ENCODE results near the gene DPP9. TPM values are rescaled to one million over a fixed set of nuclear protein-coding genes. Genes with fewer than 3 reads are reported as not detected.
A peak's percentile ranks its signal among the peaks of the same experiment; 100 is the strongest.

The DPP9 gene
- total and polyA plus RNA-seq, 2 of the 13 experiments (the other 11 are each of a cell fraction or from before 2014, with no cell fraction given): 8.4 to 25.8 TPM

- POLR2A ChIA-PET: interaction anchor here (0.8 to 3.0 kb wide), 2 partner anchors 11 to 57 kb away, joined by 3 to 9 read pairs; no protein-coding TSS in a partner anchor
- no peaks in the 10 kb centered on the region for H3K79me2 ChIP-seq (ENCODE audit: insufficient read depth, low read length)
- FAIRE-seq: peak; percentile 70
- H3K36me3 ChIP-seq (replicated peaks in 1 of 2; ENCODE audit: control insufficient read depth in 1 of 2, insufficient read depth in 2 of 2, low read length in 2 of 2): no peaks in the 10 kb centered on the region
- in situ Hi-C loops (cut with HindIII; ENCODE audit: extremely low pct_ligation_motif_present, low pct_unique_long_range_greater_than_20kb) (no loop called here), intact Hi-C loops (cut with micrococcal nuclease; ENCODE audit: unreplicated experiment) (no loop called here)
- 14% methylated on average over 10 of the region's 14 CpGs for WGBS (ENCODE audit: low lambda C conversion rate)
- BruUV-seq (replicated peaks): no TSS peak
- DNase-seq (ENCODE audit: low spot score): peak; percentile 67
- peak overlapping the region in 1 of 3 experiments; percentile 14; a peak in 2 of 6 replicates for H3K4me3 ChIP-seq (replicated peaks in 1 of 3; ENCODE audit: insufficient read depth in 1 of 3, low read depth in 2 of 3, low read length in 3 of 3)
- H3K9ac ChIP-seq (ENCODE audit: insufficient read depth, low read depth, low read length): peak overlapping the region; percentile 11; the same call in 1 of the 2 replicates
- H3K27ac ChIP-seq (ENCODE audit: extremely low read length, insufficient read depth, low read length): no peak overlapping the region
- H3K4me1 ChIP-seq (ENCODE audit: insufficient read depth, low read length): peaks cover 35% of the 10 kb centered on the region
- no peak overlapping the region for H2AFZ ChIP-seq (ENCODE audit: low read length)
- CTCF ChIA-PET (ENCODE audit: low intra/inter-chr PET ratio, low total read pairs): interaction anchor here (0.7 to 1.3 kb wide), 4 partner anchors 44 to 66 kb away, joined by 3 to 7 read pairs (median 4); no protein-coding TSS in a partner anchor
- peaks cover 0 to 1% of the 10 kb centered on the region in 2 experiments; a peak in 1 of 5 replicates for H3K27me3 ChIP-seq (ENCODE audit: control insufficient read depth in 1 of 2, insufficient read depth in 2 of 2, low read length in 2 of 2)
- peak; percentile 74 for ATAC-seq
- peak overlapping the region; percentile 71 for H3K4me2 ChIP-seq (ENCODE audit: low read depth, low read length)
- no peaks in the 10 kb centered on the region for H3K9me3 ChIP-seq (ENCODE audit: low read length)
- H4K20me1 ChIP-seq (ENCODE audit: insufficient read depth, low read length): no peaks in the 10 kb centered on the region
- TF ChIP-seq ZBTB34 (CRISPR knock-in tag; IDR thresholded peaks at IDR 0.05): no peak
- TF ChIP-seq FOXK1 (CRISPR knock-in tag; IDR thresholded peaks at IDR 0.05; ENCODE audit: borderline replicate concordance, low read depth): no peak
- no peak for TF ChIP-seq MED8 (CRISPR knock-in tag; IDR thresholded peaks at IDR 0.05; ENCODE audit: insufficient replicate concordance)
- no peak for TF ChIP-seq IRF9 (CRISPR knock-in tag; IDR thresholded peaks at IDR 0.05; ENCODE audit: borderline replicate concordance)
- TF ChIP-seq ZNF557 (CRISPR knock-in tag; IDR thresholded peaks at IDR 0.05): no peak
- no peak for TF ChIP-seq NFE2L2 (IDR thresholded peaks at IDR 0.05; ENCODE audit: low read length)
- no peak for TF ChIP-seq ZKSCAN8 (CRISPR knock-in tag; IDR thresholded peaks at IDR 0.05; ENCODE audit: borderline replicate concordance)
- TF ChIP-seq HNF4G (IDR thresholded peaks at IDR 0.05; ENCODE audit: borderline replicate concordance, low read depth, low read length): no peak
- TF ChIP-seq HNF4G (CRISPR knock-in tag; IDR thresholded peaks at IDR 0.05; ENCODE audit: borderline replicate concordance, low read depth): 0 out of 2 replicates have a peak, but pooled peaks have one; percentile 37
- no peak for TF ChIP-seq ZBTB21 (CRISPR knock-in tag; IDR thresholded peaks at IDR 0.05)
- TF ChIP-seq CREB3 (CRISPR knock-in tag; IDR thresholded peaks at IDR 0.05): no peak
- 0 out of 2 replicates have a peak, but pooled peaks have one; percentile 43 for TF ChIP-seq AFF4 (CRISPR knock-in tag; IDR thresholded peaks at IDR 0.05)
- TF ChIP-seq SMAD1 (CRISPR knock-in tag; IDR thresholded peaks at IDR 0.05; ENCODE audit: borderline replicate concordance, low read depth): no peak
- no peak for TF ChIP-seq NCOA2 (CRISPR knock-in tag; IDR thresholded peaks at IDR 0.05)
- no peak for TF ChIP-seq MYC (CRISPR knock-in tag; IDR thresholded peaks at IDR 0.05; ENCODE audit: borderline replicate concordance)
- TF ChIP-seq ZNF354B (CRISPR knock-in tag; IDR thresholded peaks at IDR 0.05): no peak
Measured at GRCh38 chr19:4633140-4633967, 90.3 kb downstream of the DPP9 start.
